ENCODE measurements around the gene ATP6V0A1. TPM values are rescaled to one million over a fixed set of nuclear protein-coding genes. Genes with fewer than 3 reads are reported as not detected.
"Not testable (repeated sequence)": the region's sequence is repeated elsewhere in the genome, so short reads cannot be mapped to it uniquely, and the experiment has no call there.

Gene ATP6V0A1
- polyA plus RNA-seq, 4 donors = 41.5 to 73.0 (median 57.7) TPM

GRCh38 chr17:42475121-42475520 lies 16.4 kb downstream of the ATP6V0A1 start:
- DNase-seq (ENCODE audit: low read depth in 4 of 4, low spot score in 2 of 4) = no peak

- no peak for DNase-seq (ENCODE audit: low read depth in 4 of 4, low spot score in 2 of 4)
These were observed 17.2 kb downstream of the ATP6V0A1 start for GRCh38 chr17:42475835-42476234.

- no peak for DNase-seq (ENCODE audit: low read depth in 4 of 4, low spot score in 2 of 4)
These were observed 17.7 kb downstream of the ATP6V0A1 start for GRCh38 chr17:42476411-42476810.

GRCh38 chr17:42477173-42477572 lies 18.5 kb downstream of the ATP6V0A1 start:
- DNase-seq (ENCODE audit: low read depth in 4 of 4, low spot score in 2 of 4) = no peak

- DNase-seq (ENCODE audit: low read depth in 4 of 4, low spot score in 2 of 4) = not testable (repeated sequence)
These were observed 19.1 kb downstream of the ATP6V0A1 start for GRCh38 chr17:42477824-42478223.

GRCh38 chr17:42484304-42484703 lies 25.6 kb downstream of the ATP6V0A1 start:
- no peak for DNase-seq (ENCODE audit: low read depth in 4 of 4, low spot score in 2 of 4)

GRCh38 chr17:42485680-42486079 lies 27.0 kb downstream of the ATP6V0A1 start:
- no peak for DNase-seq (ENCODE audit: low read depth in 4 of 4, low spot score in 2 of 4)

- DNase-seq (ENCODE audit: low read depth in 4 of 4, low spot score in 2 of 4) = no peak
These were observed 29.4 kb downstream of the ATP6V0A1 start for GRCh38 chr17:42488032-42488431.

GRCh38 chr17:42493319-42493718 lies 34.6 kb downstream of the ATP6V0A1 start:
- DNase-seq (ENCODE audit: low read depth in 4 of 4, low spot score in 2 of 4) = no peak

GRCh38 chr17:42494673-42495072 lies 36.0 kb downstream of the ATP6V0A1 start:
- no peak for DNase-seq (ENCODE audit: low read depth in 4 of 4, low spot score in 2 of 4)

- DNase-seq (ENCODE audit: low read depth in 4 of 4, low spot score in 2 of 4) = no peak
These were observed 40.1 kb downstream of the ATP6V0A1 start for GRCh38 chr17:42498828-42499227.

- DNase-seq (ENCODE audit: low read depth in 4 of 4, low spot score in 2 of 4) = no peak
These were observed 43.4 kb downstream of the ATP6V0A1 start for GRCh38 chr17:42502091-42502490.

- no peak for DNase-seq (ENCODE audit: low read depth in 4 of 4, low spot score in 2 of 4)
These were observed 44.2 kb downstream of the ATP6V0A1 start for GRCh38 chr17:42502926-42503325.

GRCh38 chr17:42507671-42508070 lies 49.0 kb downstream of the ATP6V0A1 start:
- DNase-seq (ENCODE audit: low read depth in 4 of 4, low spot score in 2 of 4) = no peak

- no peak for DNase-seq (ENCODE audit: low read depth in 4 of 4, low spot score in 2 of 4)
These were observed 49.9 kb downstream of the ATP6V0A1 start for GRCh38 chr17:42508426-42509165.

- no peak for DNase-seq (ENCODE audit: low read depth in 4 of 4, low spot score in 2 of 4)
These were observed 50.7 kb downstream of the ATP6V0A1 start for GRCh38 chr17:42509409-42509808.

GRCh38 chr17:42509841-42510240 lies 51.2 kb downstream of the ATP6V0A1 start:
- DNase-seq (ENCODE audit: low read depth in 4 of 4, low spot score in 2 of 4) = no peak

GRCh38 chr17:42512246-42512645 lies 53.6 kb downstream of the ATP6V0A1 start:
- DNase-seq (ENCODE audit: low read depth in 4 of 4, low spot score in 2 of 4) = no peak

GRCh38 chr17:42512733-42513251 lies 54.1 kb downstream of the ATP6V0A1 start:
- DNase-seq (ENCODE audit: low read depth in 4 of 4, low spot score in 2 of 4) = no peak

- DNase-seq (ENCODE audit: low read depth in 4 of 4, low spot score in 2 of 4) = no peak
These were observed 55.0 kb downstream of the ATP6V0A1 start for GRCh38 chr17:42513686-42514085.

GRCh38 chr17:42514279-42514678 lies 55.6 kb downstream of the ATP6V0A1 start:
- DNase-seq (ENCODE audit: low read depth in 4 of 4, low spot score in 2 of 4) = no peak

GRCh38 chr17:42514867-42515266 lies 56.2 kb downstream of the ATP6V0A1 start:
- DNase-seq (ENCODE audit: low read depth in 4 of 4, low spot score in 2 of 4) = no peak

- DNase-seq (ENCODE audit: low read depth in 4 of 4, low spot score in 2 of 4) = no peak
These were observed 58.8 kb downstream of the ATP6V0A1 start for GRCh38 chr17:42517516-42517915.
